Body of pancreas (tissue), 4 donors: ENCODE measurements around the gene TCF21. TPM values are rescaled to one million over a fixed set of nuclear protein-coding genes. Genes with fewer than 3 reads are reported as not detected.
A peak's percentile ranks its signal among the peaks of the same experiment; 100 is the strongest.

Experiments
- ATAC-seq: fragments of 150-250 bp; one replicate; pipeline ENCODE4 v1.9.1; 2016
- DNase-seq, 4 donors: peaks; one replicate each; pipeline ENCODE4 v3.0.0-alpha.2; 2019
- H3K27ac ChIP-seq, 4 donors: fragments of 200-600 bp; sonication (generic); 1 replicate in 3 of 4; 2 replicates in 1 of 4; pipeline versions ENCODE4 v1.5.1 to v1.6.1; 2016 to 2019; ENCODE audit warnings: mild to moderate bottlenecking in 1 of 4, mixed read lengths in 1 of 4, moderate library complexity in 1 of 4
- H3K27me3 ChIP-seq, 2 donors: fragments of 200-600 bp; sonication (generic); one replicate each; pipeline ENCODE4 v1.6.0; 2016; ENCODE audit warnings: mild to moderate bottlenecking in 1 of 2
- H3K36me3 ChIP-seq, 2 donors: fragments of 200-600 bp; sonication (generic); replicated peaks in 1 of 2; 2 replicates each; pipeline ENCODE4 v1.5.1; 2016; ENCODE audit warnings: low read depth in 2 of 2; ENCODE audit not compliant: insufficient read depth in 1 of 2
- H3K4me1 ChIP-seq: fragments of 200-600 bp; sonication (generic); one replicate; pipeline ENCODE4 v1.6.0; 2016
- H3K4me3 ChIP-seq, 2 donors: fragments of 200-600 bp; sonication (generic); 1 replicate in 1 of 2; 2 replicates in 1 of 2; pipeline ENCODE4 v1.5.1; 2016 to 2019
- H3K9me3 ChIP-seq, 3 donors: fragments of 200-600 bp; sonication (generic); 1 replicate in 2 of 3; 2 replicates in 1 of 3; pipeline ENCODE4 v1.5.1; 2016
- POLR2A ChIP-seq, 3 donors: fragments of 450-650 bp; IDR thresholded peaks; one replicate each; pipeline ENCODE4 v1.6.1; 2016; ENCODE audit warnings: antibody characterized with exemption in 3 of 3, mild to moderate bottlenecking in 2 of 3
- WGBS, 2 donors: methylation state at CpG; one replicate each; pipeline ENCODE4 v1.1.5; 2017; 5-methylcytosine and 5-hydroxymethylcytosine counted together
- intact Hi-C: fragments of 100-400 bp; cut with DNase I; formaldehyde crosslinking; loops from one replicate; pipeline ENCODE4 v1.15.1; 2023
- total RNA-seq, 2 donors: library from RNA; depleted of rRNA; stranded (reverse); fragments of >200 nt; gene quantifications; one replicate each; pipeline ENCODE4 v1.1.0, GENCODE V29; 2016
- TF ChIP-seq, protein P1 (sequence below), 7 experiments: fragments of 450-650 bp in 4 of 7; fragments of 200-600 bp in 3 of 7; sonication (generic) in 3 of 7; IDR thresholded peaks; one replicate each; pipeline ENCODE4 v1.5.1; 2016 to 2019; ENCODE audit warnings: antibody characterized with exemption in 7 of 7

TCF21 gene
- total RNA-seq, 2 donors from 2014 or later, result 1.3 to 2.3 TPM

DNA sequence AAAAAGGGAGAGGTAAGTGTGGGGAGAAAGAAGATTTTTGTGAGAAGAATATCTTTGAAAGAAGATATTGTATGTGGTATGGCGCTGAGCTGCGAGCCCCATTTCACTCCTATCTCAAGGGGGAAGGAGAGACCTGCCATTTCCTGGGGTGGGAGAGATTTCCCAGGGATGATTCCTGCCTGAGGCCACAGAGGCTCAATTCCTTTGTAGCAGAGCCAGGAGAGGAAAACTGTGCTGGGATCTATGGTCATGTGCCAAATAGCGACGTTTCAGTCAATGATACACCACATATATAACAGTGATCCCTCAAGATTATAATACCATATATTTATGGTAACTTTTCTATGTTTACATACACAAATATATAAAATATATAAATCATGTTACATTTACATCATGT lies 28.9 kb downstream of the TCF21 start:
- H3K4me3 ChIP-seq, result no peak overlapping the region
- no peaks in the 10 kb centered on the region for H3K4me1 ChIP-seq
- intact Hi-C loops, result loop anchor here (10.0 kb wide), 1 partner anchor 353 kb away; no protein-coding TSS in a partner anchor
- H3K27me3 ChIP-seq, result no peaks in the 10 kb centered on the region
- H3K36me3 ChIP-seq, result no peaks in the 10 kb centered on the region
- no peaks in the 10 kb centered on the region for H3K9me3 ChIP-seq
- 75 to 86% methylated on average over 4 of the region's 4 CpGs for WGBS, 2 donors
- no peak for DNase-seq
- ATAC-seq, result no peak
- no peak overlapping the region for H3K27ac ChIP-seq
- no peak for TF ChIP-seq POLR2A (IDR thresholded peaks at IDR 0.05)
- TF ChIP-seq, protein P1, sequence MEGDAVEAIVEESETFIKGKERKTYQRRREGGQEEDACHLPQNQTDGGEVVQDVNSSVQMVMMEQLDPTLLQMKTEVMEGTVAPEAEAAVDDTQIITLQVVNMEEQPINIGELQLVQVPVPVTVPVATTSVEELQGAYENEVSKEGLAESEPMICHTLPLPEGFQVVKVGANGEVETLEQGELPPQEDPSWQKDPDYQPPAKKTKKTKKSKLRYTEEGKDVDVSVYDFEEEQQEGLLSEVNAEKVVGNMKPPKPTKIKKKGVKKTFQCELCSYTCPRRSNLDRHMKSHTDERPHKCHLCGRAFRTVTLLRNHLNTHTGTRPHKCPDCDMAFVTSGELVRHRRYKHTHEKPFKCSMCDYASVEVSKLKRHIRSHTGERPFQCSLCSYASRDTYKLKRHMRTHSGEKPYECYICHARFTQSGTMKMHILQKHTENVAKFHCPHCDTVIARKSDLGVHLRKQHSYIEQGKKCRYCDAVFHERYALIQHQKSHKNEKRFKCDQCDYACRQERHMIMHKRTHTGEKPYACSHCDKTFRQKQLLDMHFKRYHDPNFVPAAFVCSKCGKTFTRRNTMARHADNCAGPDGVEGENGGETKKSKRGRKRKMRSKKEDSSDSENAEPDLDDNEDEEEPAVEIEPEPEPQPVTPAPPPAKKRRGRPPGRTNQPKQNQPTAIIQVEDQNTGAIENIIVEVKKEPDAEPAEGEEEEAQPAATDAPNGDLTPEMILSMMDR (IDR thresholded peaks at IDR 0.05), result no peak

DNA sequence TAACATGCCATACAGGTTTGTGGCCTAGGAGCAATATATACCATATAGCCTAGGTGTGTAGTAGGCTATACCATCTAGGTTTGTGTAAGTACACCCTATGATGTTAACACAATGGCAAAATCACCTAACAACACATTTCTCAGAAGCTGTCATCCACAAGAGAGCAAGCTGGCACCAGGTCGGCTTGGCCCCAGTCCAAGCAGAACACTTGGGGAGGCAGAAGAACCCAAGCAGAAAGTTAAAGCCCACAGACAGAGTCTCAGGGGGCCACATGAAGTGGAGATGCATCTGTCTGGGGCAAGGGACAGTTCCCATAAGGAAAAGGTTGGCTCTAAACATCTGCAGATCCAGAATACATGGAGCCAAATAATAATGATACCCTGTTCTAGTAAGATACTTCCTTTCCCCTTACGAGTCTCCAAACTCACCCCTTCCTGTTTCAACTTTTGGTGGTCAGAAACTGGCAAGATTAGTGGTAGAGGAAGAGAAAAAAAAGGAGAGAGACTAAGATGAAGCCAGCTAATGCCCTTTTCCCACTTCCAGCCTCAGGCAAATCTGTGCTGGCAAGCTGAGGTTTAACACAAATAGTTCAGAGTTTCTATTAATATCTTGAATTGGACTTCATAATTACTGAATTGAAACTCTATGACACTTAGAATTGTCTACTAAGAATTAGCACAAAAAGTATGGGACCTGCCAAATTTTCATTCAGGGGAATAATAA lies 29.5 kb downstream of the TCF21 start:
- WGBS, 2 donors, result 21 to 46% methylated on average over 2 of the region's 2 CpGs
- Histone ChIP-seq H3K4me3 (no peak overlapping the region), H3K27me3 (no peaks in the 10 kb centered on the region), H3K4me1 (no peaks in the 10 kb centered on the region), H3K9me3 (no peaks in the 10 kb centered on the region), H3K36me3 (no peaks in the 10 kb centered on the region), H3K27ac (no peak overlapping the region)
- DNase-seq, result no peak
- ATAC-seq, result no peak
- TF ChIP-seq, protein P1 (IDR thresholded peaks at IDR 0.05), result no peak
- no peak for TF ChIP-seq POLR2A (IDR thresholded peaks at IDR 0.05)
- intact Hi-C loops, result loop anchor here (10.0 kb wide), 1 partner anchor 354 kb away; no protein-coding TSS in a partner anchor

- no peak for DNase-seq
- ATAC-seq, result no peak
- no peaks in the 10 kb centered on the region for H3K9me3 ChIP-seq
- TF ChIP-seq, protein P1 (IDR thresholded peaks at IDR 0.05), result no peak
- TF ChIP-seq POLR2A (IDR thresholded peaks at IDR 0.05), result no peak
- H3K4me1 ChIP-seq, result no peaks in the 10 kb centered on the region
- intact Hi-C loops, result loop anchor here (10.0 kb wide), 1 partner anchor 355 kb away; no protein-coding TSS in a partner anchor
- no peak overlapping the region for H3K4me3 ChIP-seq
- no peak overlapping the region for H3K27ac ChIP-seq
- 44 to 48% methylated on average over 5 of the region's 5 CpGs for WGBS, 2 donors
- no peaks in the 10 kb centered on the region for H3K36me3 ChIP-seq
- no peaks in the 10 kb centered on the region for H3K27me3 ChIP-seq
Observed at GRCh38 chr6:133919362-133919761, 30.4 kb downstream of the TCF21 start.

DNA sequence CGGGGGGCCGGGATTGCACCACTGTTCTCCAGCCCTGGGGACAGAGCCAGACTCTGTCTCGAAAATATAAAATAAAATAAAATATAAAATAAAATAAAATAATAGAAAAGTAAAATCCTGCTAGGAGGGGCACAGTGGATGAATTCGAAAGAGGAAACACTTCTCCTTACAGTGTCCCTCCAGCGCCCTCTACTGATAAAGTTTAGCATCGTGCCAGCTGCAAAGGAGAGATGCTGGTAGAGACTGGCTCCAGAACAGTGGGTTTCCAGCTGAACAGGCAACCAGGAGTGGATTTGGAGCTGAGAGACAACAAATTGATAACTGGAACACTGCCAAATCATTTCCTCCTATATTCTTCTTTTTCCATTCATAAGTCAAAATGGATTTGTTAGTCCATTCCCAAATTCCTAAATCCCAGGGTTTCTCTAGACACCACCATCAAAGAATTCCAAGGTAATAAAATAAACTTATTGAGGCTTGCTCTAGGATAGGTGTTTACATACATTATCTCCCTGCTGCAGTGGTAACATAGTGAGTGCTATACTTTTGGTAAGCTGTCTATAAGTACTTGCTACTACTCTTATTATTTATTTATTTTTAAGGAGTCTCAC lies 32.4 kb downstream of the TCF21 start:
- Histone ChIP-seq H3K27me3 (no peaks in the 10 kb centered on the region), H3K4me1 (no peaks in the 10 kb centered on the region), H3K36me3 (no peaks in the 10 kb centered on the region), H3K4me3 (no peak overlapping the region), H3K27ac (no peak overlapping the region), H3K9me3 (no peaks in the 10 kb centered on the region)
- ATAC-seq (peak; percentile 65), DNase-seq (peak; percentile 77 to 87 (median 82))
- intact Hi-C loops, result loop anchor here (5.0 to 10.0 kb wide), 2 partner anchors 143 to 181 kb away; no protein-coding TSS in a partner anchor
- TF ChIP-seq, protein P1 (IDR thresholded peaks at IDR 0.05), result peak; percentile 46 to 76 (median 61)
- TF ChIP-seq POLR2A (IDR thresholded peaks at IDR 0.05), result no peak
- WGBS, 2 donors, result 24% methylated on average over 6 of the region's 6 CpGs
